HepG2 (cell line): ENCODE results near the gene FSTL1. TPM values are rescaled to one million over a fixed set of nuclear protein-coding genes. Genes with fewer than 3 reads are reported as not detected.
A peak's percentile ranks its signal among the peaks of the same experiment; 100 is the strongest.

Experiments used
- ATAC-seq: fragments of 200-7000 bp; cut with Tn5 transposase; 3 replicates; pipeline ENCODE4 v1.9.1; 2020; ENCODE audit warnings: mild to moderate bottlenecking, moderate library complexity
- BruUV-seq: library from RNA; stranded (reverse); fragments of 400-500 nt; replicated peaks from 2 replicates; lab custom pipeline; 2021; lab: Mats Ljungman, UMichigan
- CTCF ChIA-PET: fragments of 300-600 bp; formaldehyde crosslinking; extraction: SDS; loops from one replicate; lab custom pipeline; 2021; ENCODE audit warnings: low total read pairs, inconsistent platforms, low intra/inter-chr PET ratio; lab: Yijun Ruan, JAX
- POLR2A ChIA-PET: fragments of 350-600 bp; sonication (Branson Sonifier 250); formaldehyde crosslinking; loops from one replicate; lab custom pipeline; 2020; ENCODE audit warnings: antibody characterized with exemption, inconsistent platforms; lab: Yijun Ruan, JAX
- DNase-seq: peaks from one replicate; pipeline ENCODE4 v3.0.0-alpha.2; 2015; ENCODE audit warnings: low spot score
- FAIRE-seq: peaks from 3 replicates; lab custom pipeline; 2011; peaks lifted over from hg19 to GRCh38; lab: Jason Lieb, UNC
- H2AFZ ChIP-seq: one replicate; pipeline ENCODE4 v1.6.1; 2011; ENCODE audit warnings: low read length, inconsistent platforms
- H3K27ac ChIP-seq: fragments of 300-600 bp; 3 replicates; pipeline ENCODE4 v1.8.0; 2011; ENCODE audit warnings: mixed run types, mild to moderate bottlenecking, mixed read lengths, low read length, inconsistent platforms; ENCODE audit not compliant: insufficient read depth; ENCODE audit errors: extremely low read length
- H3K27me3 ChIP-seq, 2 experiments: fragments of 200-600 bp in 1 of 2; 2 replicates in 1 of 2; 3 replicates in 1 of 2; pipeline versions ENCODE4 v1.6.0 to v1.8.0; 2011; ENCODE audit warnings: low read length in 2 of 2, mild to moderate bottlenecking in 2 of 2, moderate library complexity in 2 of 2, inconsistent platforms in 1 of 2; ENCODE audit not compliant: insufficient read depth in 2 of 2, control insufficient read depth in 1 of 2
- H3K36me3 ChIP-seq, 2 experiments: fragments of 200-600 bp in 1 of 2; replicated peaks in 1 of 2; 2 replicates in 1 of 2; 3 replicates in 1 of 2; pipeline versions ENCODE4 v1.5.1 to v1.8.0; 2011; ENCODE audit warnings: low read length in 2 of 2, inconsistent platforms in 1 of 2; ENCODE audit not compliant: insufficient read depth in 2 of 2, control insufficient read depth in 1 of 2
- H3K4me1 ChIP-seq: 2 replicates; pipeline ENCODE4 v1.5.1; 2012; ENCODE audit warnings: low read length, inconsistent platforms; ENCODE audit not compliant: insufficient read depth
- H3K4me2 ChIP-seq: 2 replicates; pipeline ENCODE4 v1.6.0; 2011; ENCODE audit warnings: low read depth, low read length, inconsistent platforms
- H3K4me3 ChIP-seq, 3 experiments: fragments of 200-600 bp in 1 of 3; sonication (generic), shearing (Covaris generic) in 1 of 3; replicated peaks in 1 of 3; 2 replicates each; pipeline ENCODE4 v1.5.1; 2011 to 2016; ENCODE audit warnings: low read length in 3 of 3, inconsistent platforms in 2 of 3, low read depth in 2 of 3, mild to moderate bottlenecking in 2 of 3, control low read depth in 1 of 3, mixed read lengths in 1 of 3; ENCODE audit not compliant: insufficient read depth in 1 of 3
- H3K79me2 ChIP-seq: one replicate; pipeline ENCODE4 v1.6.1; 2011; ENCODE audit warnings: low read length, inconsistent platforms; ENCODE audit not compliant: insufficient read depth
- H3K9ac ChIP-seq: 2 replicates; pipeline ENCODE4 v1.6.0; 2011; ENCODE audit warnings: mild to moderate bottlenecking, low read depth, low read length, inconsistent platforms; ENCODE audit not compliant: insufficient read depth
- H3K9me3 ChIP-seq: 2 replicates; pipeline ENCODE4 v1.5.1; 2012; ENCODE audit warnings: mild to moderate bottlenecking, low read length
- H4K20me1 ChIP-seq: 2 replicates; pipeline ENCODE4 v1.6.0; 2011; ENCODE audit warnings: inconsistent platforms, mild to moderate bottlenecking, low read length, moderate library complexity; ENCODE audit not compliant: insufficient read depth
- JUNB ChIP-seq: sonication (generic); formaldehyde crosslinking; IDR thresholded peaks from 2 replicates; pipeline ENCODE4 v1.8.0; 2022; ENCODE audit warnings: missing genetic modification reagents, mild to moderate bottlenecking, borderline replicate concordance
- KMT2B ChIP-seq: IDR thresholded peaks from 2 replicates; pipeline ENCODE4 v1.6.1; 2016; ENCODE audit warnings: missing genetic modification reagents, missing compliant biosample characterization
- MIXL1 ChIP-seq: IDR thresholded peaks from 2 replicates; pipeline ENCODE4 v1.6.1; 2016
- RBFOX2 ChIP-seq: fragments of 200-400 bp; formaldehyde crosslinking; IDR thresholded peaks from 2 replicates; pipeline ENCODE4 v1.6.1; 2017; ENCODE audit warnings: low read depth, mild to moderate bottlenecking, low read length
- RFX3 ChIP-seq: IDR thresholded peaks from 2 replicates; pipeline ENCODE4 v1.6.1; 2016; ENCODE audit warnings: missing biosample characterization, missing genetic modification reagents
- RFX5 ChIP-seq: IDR thresholded peaks from 2 replicates; pipeline ENCODE4 v1.6.1; 2011; ENCODE audit warnings: low read depth, low read length, improper control_type of control experiment
- ZNF354B ChIP-seq: sonication (generic); formaldehyde crosslinking; IDR thresholded peaks from 2 replicates; pipeline ENCODE4 v1.8.0; 2022; ENCODE audit warnings: mild to moderate bottlenecking, missing genetic modification reagents
- ZNF367 ChIP-seq: sonication (generic); formaldehyde crosslinking; IDR thresholded peaks from 2 replicates; pipeline ENCODE4 v1.4.0; 2020; ENCODE audit warnings: missing genetic modification reagents, borderline replicate concordance
- WGBS: methylation state at CpG from one replicate; pipeline ENCODE4 v1.1.6; 2017; ENCODE audit warnings: low lambda C conversion rate; 5-methylcytosine and 5-hydroxymethylcytosine counted together
- in situ Hi-C: cut with HindIII; loops from 2 replicates; pipeline ENCODE4 v1.10.0; 2017; ENCODE audit warnings: low pct_unique_long_range_greater_than_20kb; ENCODE audit not compliant: extremely low pct_ligation_motif_present
- intact Hi-C: fragments of 100-400 bp; cut with micrococcal nuclease; formaldehyde crosslinking; loops from one replicate; pipeline ENCODE4 v1.10.0; 2022; ENCODE audit not compliant: unreplicated experiment
- polyA plus RNA-seq, 8 experiments: library from polyadenylated mRNA; depleted of rRNA in 3 of 8; stranded (reverse) in 7 of 8; unstranded in 1 of 8; fragments of >200 nt; fragmentation: Illumina TruSeq in 4 of 8; extraction: Trizol in 4 of 8; gene quantifications; 2 replicates each; pipeline versions ENCODE4 v1.2.1 to v1.2.3, GENCODE V29; 2011 to 2016; ENCODE audit warnings: low read depth in 4 of 8, missing spikeins in 1 of 8, mixed read lengths in 1 of 8; ENCODE audit not compliant: insufficient read depth in 1 of 8
- total RNA-seq, 5 experiments: library from RNA; depleted of rRNA; stranded (reverse); fragments of >200 nt; fragmentation: Illumina TruSeq; extraction: Trizol; gene quantifications; 2 replicates each; pipeline ENCODE4 v1.2.3, GENCODE V29; 2016; ENCODE audit warnings: low read depth in 1 of 5
- TF ChIP-seq, protein P1 (sequence below): sonication (generic); formaldehyde crosslinking; conservative IDR thresholded peaks from 2 replicates; pipeline ENCODE4 v1.8.0; 2022; ENCODE audit warnings: low read depth, missing genetic modification reagents

FSTL1 gene
- total and polyA plus RNA-seq, 2 of the 13 experiments (the other 11 are each of a cell fraction or from before 2014, with no cell fraction given): 0.07 to 0.29 TPM

GRCh38 chr3:120442975-120443517, 7.7 kb downstream of the FSTL1 start:
- no peaks in the 10 kb centered on the region for H3K9me3 ChIP-seq
- no peaks in the 10 kb centered on the region for H3K36me3 ChIP-seq
- peaks cover 1 to 29% of the 10 kb centered on the region in 2 experiments; a peak in 4 of 5 replicates for H3K27me3 ChIP-seq
- ChIA-PET POLR2A (no interaction called here), CTCF (interaction anchor here (0.7 kb wide), 1 partner anchor 199 kb away, joined by 3 read pairs; no protein-coding TSS in a partner anchor)
- DNase-seq (no peak), ATAC-seq (peak; percentile 31; the same call in 1 of the 3 replicates), FAIRE-seq (no peak)
- no peaks in the 10 kb centered on the region for H3K4me1 ChIP-seq
- no peak overlapping the region for H3K27ac ChIP-seq
- H3K4me3 ChIP-seq: no peak overlapping the region
- H3K4me2 ChIP-seq: no peak overlapping the region
- no peak for TF ChIP-seq ZNF367
- no peak for TF ChIP-seq RBFOX2
- no peak for TF ChIP-seq RFX5
- no peak for TF ChIP-seq ZNF354B (CRISPR knock-in tag)
- TF ChIP-seq JUNB: no peak
- no peak for TF ChIP-seq KMT2B (CRISPR knock-in tag)
- no peak for TF ChIP-seq MIXL1
- TF ChIP-seq RFX3: no peak
- TF ChIP-seq, protein P1, sequence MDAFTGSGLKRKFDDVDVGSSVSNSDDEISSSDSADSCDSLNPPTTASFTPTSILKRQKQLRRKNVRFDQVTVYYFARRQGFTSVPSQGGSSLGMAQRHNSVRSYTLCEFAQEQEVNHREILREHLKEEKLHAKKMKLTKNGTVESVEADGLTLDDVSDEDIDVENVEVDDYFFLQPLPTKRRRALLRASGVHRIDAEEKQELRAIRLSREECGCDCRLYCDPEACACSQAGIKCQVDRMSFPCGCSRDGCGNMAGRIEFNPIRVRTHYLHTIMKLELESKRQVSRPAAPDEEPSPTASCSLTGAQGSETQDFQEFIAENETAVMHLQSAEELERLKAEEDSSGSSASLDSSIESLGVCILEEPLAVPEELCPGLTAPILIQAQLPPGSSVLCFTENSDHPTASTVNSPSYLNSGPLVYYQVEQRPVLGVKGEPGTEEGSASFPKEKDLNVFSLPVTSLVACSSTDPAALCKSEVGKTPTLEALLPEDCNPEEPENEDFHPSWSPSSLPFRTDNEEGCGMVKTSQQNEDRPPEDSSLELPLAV (CRISPR knock-in tag): no peak
- no peaks in the 10 kb centered on the region for H3K79me2 ChIP-seq
- intact Hi-C loops: no loop called here
- in situ Hi-C loops: no loop called here
- H3K9ac ChIP-seq: no peak overlapping the region
- H4K20me1 ChIP-seq: no peaks in the 10 kb centered on the region
- 0% methylated on average over 2 of the region's 2 CpGs for WGBS
- H2AFZ ChIP-seq: no peak overlapping the region
- no TSS peak for BruUV-seq
